Lung (tissue), 12 donors: ENCODE measurements around the gene CLCN2. TPM values are rescaled to one million over a fixed set of nuclear protein-coding genes. Genes with fewer than 3 reads are reported as not detected.

Experiments used
- ATAC-seq: fragments of 200-7000 bp; cut with Tn5 transposase; one replicate; pipeline ENCODE4 v1.9.1; 2020; ENCODE audit warnings: moderate number of reproducible peaks; ENCODE audit not compliant: insufficient read depth, low FRiP score
- DNase-seq, 3 donors: peaks; one replicate each; pipeline ENCODE4 v3.0.0-alpha.2; 2013 to 2017
- H3K27ac ChIP-seq, 2 donors: one replicate each; pipeline ENCODE4 v1.5.1; 2013; ENCODE audit warnings: mild to moderate bottlenecking in 2 of 2, moderate library complexity in 2 of 2, control low read depth in 1 of 2, inconsistent platforms in 1 of 2, low read depth in 1 of 2, low read length in 1 of 2
- H3K27me3 ChIP-seq, 3 donors: one replicate each; pipeline ENCODE4 v1.5.1; 2013; ENCODE audit warnings: low read length in 2 of 3; ENCODE audit not compliant: control insufficient read depth in 3 of 3, insufficient read depth in 3 of 3
- H3K36me3 ChIP-seq, 4 donors: one replicate each; pipeline ENCODE4 v1.5.1; 2013; ENCODE audit warnings: low read length in 4 of 4, mild to moderate bottlenecking in 1 of 4, moderate library complexity in 1 of 4; ENCODE audit not compliant: control insufficient read depth in 4 of 4, insufficient read depth in 4 of 4
- H3K4me1 ChIP-seq, 5 donors: one replicate each; pipeline ENCODE4 v1.5.1; 2013; ENCODE audit warnings: low read length in 5 of 5, mild to moderate bottlenecking in 2 of 5, moderate library complexity in 1 of 5; ENCODE audit not compliant: control insufficient read depth in 5 of 5, insufficient read depth in 5 of 5
- H3K4me3 ChIP-seq: one replicate; pipeline ENCODE4 v1.5.1; 2013; ENCODE audit warnings: mild to moderate bottlenecking, control low read depth, moderate library complexity
- H3K9ac ChIP-seq, 2 donors: one replicate each; pipeline ENCODE4 v1.5.1; 2013; ENCODE audit warnings: low read length in 2 of 2, control low read depth in 1 of 2; ENCODE audit not compliant: insufficient read depth in 1 of 2
- H3K9me3 ChIP-seq, 4 donors: one replicate each; pipeline ENCODE4 v1.5.1; 2013; ENCODE audit warnings: low read length in 3 of 4, mild to moderate bottlenecking in 1 of 4, moderate library complexity in 1 of 4; ENCODE audit not compliant: control insufficient read depth in 4 of 4, insufficient read depth in 3 of 4
- CTCF ChIP-seq: IDR thresholded peaks from 2 replicates; pipeline ENCODE4 v1.5.1; 2012; ENCODE audit warnings: mild to moderate bottlenecking; ENCODE audit errors: control extremely low read depth, extremely low read depth
- WGBS, 2 donors: extraction: QIAGEN DNeasy Blood & Tissue Kit; methylation state at CpG; one replicate each; pipeline ENCODE4 v1.1.7; 2013; 5-methylcytosine and 5-hydroxymethylcytosine counted together
- polyA plus RNA-seq, 2 donors: library from polyadenylated mRNA; stranded (reverse); fragments of 200-250 nt; gene quantifications; one replicate each; pipeline ENCODE4 v1.2.1, GENCODE V29; 2013
- total RNA-seq, 2 donors: library from RNA; depleted of rRNA in 1 of 2; stranded (reverse); fragments of >200 nt in 1 of 2; gene quantifications; one replicate each; pipeline ENCODE4 v1.2.1, GENCODE V29; 2014 to 2021
- donor health status: control.
- donor health status: control.
- donor health status: Bipolar disorder and iron deficiency.
- donor health status: healthy.
- donor health status: DM: yes; HTN: yes; CAD: no.

Gene CLCN2
- total and polyA plus RNA-seq, 4 donors: 2.7 to 8.7 (median 5.4) TPM

DNA sequence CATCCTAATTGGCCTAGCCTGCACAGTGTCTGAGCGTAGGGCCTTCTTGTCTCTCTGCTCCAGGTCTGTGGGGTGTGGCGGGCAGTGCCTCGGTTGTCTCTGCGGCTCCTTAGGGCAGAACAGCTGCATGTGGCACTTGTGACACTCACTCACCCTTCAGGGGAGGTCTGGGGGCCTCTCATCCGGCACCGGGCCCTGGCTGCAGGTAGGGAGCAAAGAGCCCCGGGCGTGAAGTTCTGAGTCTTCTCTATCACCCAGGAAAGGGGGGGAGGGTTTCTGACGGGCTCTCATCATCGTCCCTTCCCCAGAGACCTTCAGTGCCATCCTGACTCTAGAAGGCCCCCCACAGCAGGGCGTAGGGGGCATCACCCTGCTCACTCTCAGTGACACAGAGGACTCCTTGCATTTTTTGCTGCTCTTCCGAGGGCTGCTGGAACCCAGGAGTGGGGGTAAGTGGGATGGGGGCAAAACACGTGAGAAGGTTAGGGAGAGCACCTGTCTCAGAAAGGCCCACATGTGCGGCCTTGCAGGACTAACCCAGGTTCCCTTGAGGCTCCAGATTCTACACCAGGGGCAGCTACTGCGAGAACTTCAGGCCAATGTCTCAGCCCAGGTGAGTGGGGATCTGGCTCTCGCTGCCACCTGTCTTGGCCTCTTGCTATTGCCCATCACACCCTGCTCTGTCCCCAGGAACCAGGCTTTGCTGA lies 21.1 kb upstream of the CLCN2 start:
- Histone ChIP-seq H3K27me3 (peaks cover 3 to 19% (median 5%) of the 10 kb centered on the region in 3 donors), H3K9me3 (peaks cover 0 to 5% (median 0%) of the 10 kb centered on the region in 4 donors), H3K27ac (no peak overlapping the region), H3K4me3 (no peak overlapping the region), H3K4me1 (peaks cover 0 to 36% (median 2%) of the 10 kb centered on the region in 5 donors), H3K36me3 (no peaks in the 10 kb centered on the region), H3K9ac (no peak overlapping the region)
- WGBS, 2 donors: 88 to 92% methylated on average over 16 of the region's 16 CpGs
- ATAC-seq (no peak), DNase-seq (no peak)
- no peak for TF ChIP-seq CTCF

DNA sequence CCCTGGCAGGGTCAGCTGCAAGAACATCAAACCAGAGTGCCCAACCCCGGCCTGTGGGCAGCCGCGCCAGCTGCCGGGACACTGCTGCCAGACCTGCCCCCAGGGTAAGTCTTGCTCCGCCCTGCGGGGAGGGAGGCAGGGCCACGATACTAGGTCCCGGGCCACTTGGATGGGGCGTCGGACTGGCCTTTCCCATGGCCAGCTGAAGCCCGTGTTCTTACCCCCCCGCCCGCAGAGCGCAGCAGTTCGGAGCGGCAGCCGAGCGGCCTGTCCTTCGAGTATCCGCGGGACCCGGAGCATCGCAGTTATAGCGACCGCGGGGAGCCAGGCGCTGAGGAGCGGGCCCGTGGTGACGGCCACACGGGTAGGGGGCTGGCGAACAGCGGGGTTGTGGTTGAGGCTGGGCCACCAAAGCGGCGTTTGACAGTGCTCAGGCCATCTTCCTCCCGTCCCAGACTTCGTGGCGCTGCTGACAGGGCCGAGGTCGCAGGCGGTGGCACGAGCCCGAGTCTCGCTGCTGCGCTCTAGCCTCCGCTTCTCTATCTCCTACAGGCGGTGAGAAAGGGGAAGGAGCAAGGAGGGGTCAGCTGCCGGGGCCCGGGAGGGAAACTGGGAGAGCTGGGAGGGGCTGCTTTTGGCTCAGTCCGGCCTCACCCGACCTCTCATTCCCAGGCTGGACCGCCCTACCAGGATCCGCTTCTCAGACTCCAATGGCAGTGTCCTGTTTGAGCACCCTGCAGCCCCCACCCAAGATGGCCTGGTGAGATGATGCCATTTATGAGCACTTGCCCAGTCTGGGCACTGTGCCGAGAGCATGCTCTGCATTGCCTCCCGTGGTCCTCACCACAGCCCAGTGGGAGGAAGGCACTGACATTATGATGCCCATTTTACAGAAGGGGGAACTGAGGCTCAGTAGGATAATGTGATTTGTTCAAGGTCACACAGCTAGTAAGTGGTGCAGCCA lies 20.1 kb upstream of the CLCN2 start:
- WGBS, 2 donors: 8 to 9% methylated on average over 44 to 55 of the region's 55 CpGs
- no peak for ATAC-seq
- no peak for TF ChIP-seq CTCF
- Histone ChIP-seq H3K9ac (no peak overlapping the region), H3K27ac (no peak overlapping the region), H3K4me3 (no peak overlapping the region), H3K4me1 (peaks cover 0 to 37% (median 2%) of the 10 kb centered on the region in 5 donors), H3K27me3 (peaks cover 3 to 19% (median 5%) of the 10 kb centered on the region in 3 donors), H3K36me3 (no peaks in the 10 kb centered on the region), H3K9me3 (peaks cover 0 to 5% (median 0%) of the 10 kb centered on the region in 4 donors)
- peak; percentile 46 to 68 (median 53) for DNase-seq

DNA sequence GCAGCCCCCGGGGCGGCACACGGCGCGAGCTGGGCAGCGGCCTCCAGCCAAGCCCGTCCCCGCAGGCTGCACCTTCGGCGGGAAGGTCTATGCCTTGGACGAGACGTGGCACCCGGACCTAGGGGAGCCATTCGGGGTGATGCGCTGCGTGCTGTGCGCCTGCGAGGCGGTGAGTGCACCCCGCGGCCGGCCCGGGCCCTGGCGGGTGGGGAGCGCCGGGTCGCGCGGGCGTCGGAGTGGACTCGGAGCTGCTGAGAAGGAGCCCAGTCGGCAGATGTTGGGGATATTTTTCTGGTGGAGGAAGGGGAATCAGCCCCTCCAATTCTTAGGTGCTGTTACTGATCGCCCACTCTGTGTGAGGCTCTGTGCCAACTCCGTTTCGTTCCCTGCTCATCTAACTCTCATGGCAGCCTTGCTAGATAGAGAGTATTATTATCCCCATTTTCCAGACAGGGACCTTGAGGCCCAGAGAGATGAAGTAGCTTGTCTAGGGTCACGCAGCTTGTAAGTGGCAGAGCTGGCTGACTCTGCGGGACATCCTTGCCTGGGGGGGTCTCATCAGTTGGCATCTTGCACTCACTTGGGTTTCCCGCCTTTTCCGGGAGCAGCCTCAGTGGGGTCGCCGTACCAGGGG lies 19.3 kb upstream of the CLCN2 start:
- Histone ChIP-seq H3K9me3 (peaks cover 0 to 5% (median 0%) of the 10 kb centered on the region in 4 donors), H3K27ac (no peak overlapping the region), H3K27me3 (peaks cover 0 to 19% (median 5%) of the 10 kb centered on the region in 3 donors), H3K36me3 (no peaks in the 10 kb centered on the region), H3K4me3 (peak overlapping the region; percentile 25), H3K4me1 (peaks cover 0 to 37% (median 2%) of the 10 kb centered on the region in 5 donors), H3K9ac (peak overlapping the region in 1 of 2 donors; percentile 49)
- DNase-seq (no peak), ATAC-seq (no peak)
- WGBS, 2 donors: 2% methylated on average over 39 to 42 of the region's 42 CpGs
- TF ChIP-seq CTCF: no peak
